Measurements from ENCODE around the gene GLMP.
"Not testable (repeated sequence)": the region's sequence is repeated elsewhere in the genome, so short reads cannot be mapped to it uniquely, and the experiment has no call there.

The GLMP gene, protein sequence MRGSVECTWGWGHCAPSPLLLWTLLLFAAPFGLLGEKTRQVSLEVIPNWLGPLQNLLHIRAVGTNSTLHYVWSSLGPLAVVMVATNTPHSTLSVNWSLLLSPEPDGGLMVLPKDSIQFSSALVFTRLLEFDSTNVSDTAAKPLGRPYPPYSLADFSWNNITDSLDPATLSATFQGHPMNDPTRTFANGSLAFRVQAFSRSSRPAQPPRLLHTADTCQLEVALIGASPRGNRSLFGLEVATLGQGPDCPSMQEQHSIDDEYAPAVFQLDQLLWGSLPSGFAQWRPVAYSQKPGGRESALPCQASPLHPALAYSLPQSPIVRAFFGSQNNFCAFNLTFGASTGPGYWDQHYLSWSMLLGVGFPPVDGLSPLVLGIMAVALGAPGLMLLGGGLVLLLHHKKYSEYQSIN

DNA sequence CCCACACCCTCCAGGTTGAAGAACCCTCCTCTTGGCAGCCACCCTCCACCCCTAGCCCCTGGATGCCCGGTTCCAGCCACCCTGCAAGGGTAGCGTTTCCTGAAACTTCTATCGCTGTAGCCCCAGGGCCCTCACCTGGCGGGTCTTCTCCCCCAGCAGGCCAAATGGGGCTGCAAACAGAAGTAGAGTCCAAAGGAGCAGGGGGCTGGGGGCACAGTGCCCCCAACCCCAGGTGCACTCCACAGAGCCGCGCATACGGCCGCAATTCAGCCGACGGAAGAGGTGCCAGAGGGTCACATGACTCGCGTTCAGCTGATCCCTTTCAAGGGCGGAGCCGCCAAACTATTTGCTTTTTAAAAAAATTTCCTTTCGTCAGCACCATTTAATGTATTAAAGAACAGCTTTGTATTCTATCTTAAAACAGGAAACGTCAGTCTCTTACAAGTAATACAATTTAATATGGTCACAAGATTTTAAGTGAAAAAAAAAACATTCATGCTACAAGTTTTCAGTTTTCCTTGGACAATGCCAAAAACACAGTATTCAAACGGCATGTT is at the start of gene GLMP:
GLMP (minus strand) TSS at position 289 of the 557 bp plus-strand sequence; CDS start at position 255, 34 bp downstream.
- DNase-seq, result peak; percentile 27

DNA sequence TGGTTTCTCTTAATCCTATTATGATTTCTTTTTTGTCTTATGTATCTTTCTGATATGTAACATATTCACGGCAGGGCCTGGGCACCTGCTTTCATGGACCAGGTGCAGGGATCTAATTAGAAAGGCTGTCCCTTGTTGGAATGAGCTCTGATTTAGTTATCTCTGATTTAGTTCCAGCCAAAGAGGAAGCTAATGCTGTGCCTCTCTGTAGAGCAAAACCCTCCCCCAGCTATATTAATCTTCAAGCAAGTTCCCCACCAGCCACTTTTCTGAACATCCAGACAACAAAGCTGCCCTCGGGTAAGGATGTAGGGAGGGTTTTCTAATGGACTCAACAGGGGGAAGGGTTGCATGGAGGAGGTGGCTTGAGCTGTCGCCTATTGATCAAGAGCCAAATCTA is 48.9 kb upstream of the GLMP start:
- no peak for DNase-seq

DNA sequence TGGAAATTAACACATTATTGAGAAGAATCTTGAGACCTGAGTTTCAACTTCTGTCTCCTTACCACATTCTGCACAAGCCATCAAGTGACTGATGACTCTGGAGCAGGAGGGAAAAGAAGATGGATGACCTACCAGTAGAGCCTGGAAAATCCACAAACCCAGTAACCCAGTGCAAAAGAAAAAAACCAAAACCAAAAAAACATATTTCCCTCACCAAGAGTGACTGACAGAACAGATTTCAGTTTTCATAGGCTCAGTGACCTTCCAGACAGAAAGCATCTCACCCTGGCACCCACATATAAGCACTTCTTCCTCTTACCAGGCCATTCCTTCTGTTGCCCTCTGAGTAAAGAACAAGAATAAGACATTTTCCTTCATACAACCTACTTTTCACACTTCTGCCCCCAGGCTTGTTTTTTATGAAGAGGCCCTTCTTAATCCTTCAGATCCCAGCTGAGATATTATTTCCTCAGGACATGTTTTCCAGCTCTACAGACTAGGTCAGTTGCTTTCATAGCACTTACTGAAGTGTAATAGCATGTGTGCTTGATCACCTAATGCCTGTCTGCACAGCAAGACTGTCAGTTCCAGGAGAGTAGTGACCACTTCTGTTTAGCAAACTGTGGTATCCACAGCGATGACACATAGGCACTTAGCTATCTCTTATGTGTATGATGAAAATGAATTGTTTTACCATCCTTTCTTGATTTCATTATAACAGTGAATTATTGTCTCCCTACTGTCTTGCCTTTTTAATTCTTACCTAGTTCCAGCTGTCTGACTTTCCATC is 46.9 kb upstream of the GLMP start:
- DNase-seq, result no peak

DNA sequence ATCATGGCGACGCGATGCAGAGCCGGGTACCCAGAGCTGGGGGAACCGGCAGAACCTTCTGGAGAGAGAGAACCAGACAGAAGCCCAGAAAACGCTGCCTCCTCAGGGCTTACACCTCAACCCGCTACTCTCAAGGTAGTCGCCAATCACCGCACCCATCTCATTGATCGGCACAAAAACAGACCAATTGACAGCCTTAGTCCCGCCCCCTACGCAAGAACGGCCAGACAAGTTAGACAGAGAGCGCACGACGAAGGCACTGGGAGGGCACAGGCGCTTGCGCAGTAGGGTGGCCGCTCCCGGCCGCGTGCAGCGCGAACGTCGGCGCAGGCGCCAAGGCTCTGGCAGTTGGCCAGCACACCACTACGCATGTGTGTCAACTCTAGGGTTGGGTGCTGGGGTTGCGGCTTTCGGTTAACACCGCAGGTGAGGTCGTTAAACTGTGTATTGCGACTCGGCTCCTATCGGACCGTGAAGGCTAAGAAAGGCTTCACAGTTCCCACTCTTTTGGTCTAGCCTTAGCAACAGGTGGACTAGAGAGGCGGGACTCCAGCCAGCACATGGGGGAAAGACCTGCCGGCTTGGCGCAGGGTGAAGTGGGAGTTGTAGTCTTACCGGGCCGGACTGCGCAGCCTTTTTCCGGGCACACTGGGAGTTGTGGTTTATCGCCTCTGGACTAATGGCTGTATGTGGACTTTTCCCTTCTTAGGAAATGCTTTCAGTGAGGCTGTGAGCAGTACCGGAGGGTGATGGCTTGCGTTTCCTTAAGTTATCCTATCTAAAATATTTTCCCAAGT is 42.9 kb upstream of the GLMP start, which contains the start of the genes CCT3 and TSACC:
CCT3 (minus strand) TSS at position 113 of the 797 bp plus-strand sequence; CDS start at position 5, 108 bp downstream.
TSACC (plus strand) TSS at position 347 of the 797 bp plus-strand sequence. CDS start 1,232 bp downstream, outside the sequence.
- DNase-seq, result peak; percentile 99

DNA sequence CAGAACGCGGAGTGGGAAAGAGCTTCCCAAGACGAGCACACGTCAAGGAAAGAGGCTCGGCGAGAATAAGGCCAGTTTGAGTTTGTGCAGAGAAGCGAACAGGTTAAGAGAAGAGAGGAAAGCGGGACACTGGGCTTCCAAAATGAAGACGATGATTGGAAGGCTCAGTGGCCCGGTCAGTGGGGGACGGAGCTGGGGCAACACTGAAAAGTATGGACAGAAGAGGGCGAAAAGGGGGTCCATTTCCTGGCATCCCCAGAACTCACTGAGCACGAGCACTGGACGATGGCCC is 42.4 kb upstream of the GLMP start:
- DNase-seq, result peak; percentile 23

DNA sequence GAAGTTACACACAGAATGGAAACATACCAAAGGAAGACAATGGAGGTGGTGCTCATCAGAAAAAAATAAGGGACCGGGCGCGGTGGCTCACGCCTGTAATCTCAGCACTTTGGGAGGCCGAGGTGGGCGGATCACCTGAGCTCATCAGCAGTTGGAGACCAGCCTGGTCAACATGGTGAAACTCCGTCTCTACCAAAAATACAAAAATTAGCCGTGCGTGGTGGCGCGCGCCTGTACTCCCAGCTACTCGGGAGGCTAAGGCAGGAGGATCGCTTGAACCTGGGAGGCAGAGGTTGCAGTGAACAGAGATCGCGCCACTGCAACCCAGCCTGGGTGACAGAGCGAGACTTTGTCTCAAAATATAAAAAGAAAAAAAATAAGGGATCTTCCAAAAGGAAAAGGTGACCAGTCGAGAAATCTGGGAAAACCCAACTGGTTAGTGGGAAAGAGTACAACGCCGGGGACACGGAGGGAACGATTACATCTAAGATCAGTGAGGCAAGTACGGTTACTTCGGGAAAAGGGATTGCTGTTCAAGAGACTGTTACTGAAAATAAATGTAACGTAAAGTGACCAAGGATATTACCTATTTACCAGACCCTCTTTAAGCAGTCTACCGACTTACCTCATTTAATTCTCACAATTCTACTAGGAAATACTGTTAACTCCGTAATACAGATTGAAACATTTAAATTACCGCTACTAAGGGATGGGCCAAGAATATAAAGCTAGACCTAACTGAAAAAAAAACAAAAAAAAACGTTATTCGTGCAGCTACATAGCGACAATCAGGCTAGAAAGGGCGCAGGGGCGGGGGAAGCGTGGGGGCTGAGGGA is 41.8 kb upstream of the GLMP start:
- no peak for DNase-seq

DNA sequence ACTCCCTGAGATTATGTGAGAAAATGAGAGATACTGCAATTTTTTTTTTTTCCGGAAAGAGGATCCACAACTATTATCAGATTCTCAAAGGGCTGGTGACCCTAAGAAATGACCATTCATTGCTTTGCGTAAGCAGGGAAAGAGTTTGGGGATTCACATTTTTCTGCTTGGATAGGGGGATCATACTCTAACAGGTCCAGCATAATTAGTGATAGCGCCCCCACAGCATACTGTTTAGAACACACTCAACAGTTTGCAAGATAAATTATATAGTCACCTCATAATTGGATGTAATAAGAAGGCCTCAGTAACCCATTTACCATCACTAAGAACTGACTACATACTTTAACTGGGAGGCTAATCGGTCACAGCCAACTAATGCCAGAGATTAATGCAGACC is 40.8 kb upstream of the GLMP start:
- no peak for DNase-seq

DNA sequence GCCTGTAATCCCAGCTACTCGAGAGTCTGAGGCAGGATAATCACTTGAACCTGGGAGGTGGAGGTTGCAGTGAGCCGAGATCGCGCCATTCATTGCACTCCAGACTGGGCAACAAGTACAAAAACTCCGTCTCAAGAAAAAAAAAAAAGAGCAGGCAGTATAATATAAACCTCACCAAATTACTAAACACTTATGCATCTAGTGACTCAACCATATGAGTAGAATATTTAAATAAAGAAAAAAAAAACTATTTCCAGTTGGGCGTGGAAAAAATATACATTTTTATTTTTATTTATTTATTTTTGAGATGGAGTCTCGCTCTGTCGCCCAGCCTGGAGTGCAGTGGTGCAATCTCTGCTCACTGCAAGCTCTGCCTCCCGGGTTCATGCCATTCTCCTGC is 27.7 kb upstream of the GLMP start:
- DNase-seq, result not testable (repeated sequence)

DNA sequence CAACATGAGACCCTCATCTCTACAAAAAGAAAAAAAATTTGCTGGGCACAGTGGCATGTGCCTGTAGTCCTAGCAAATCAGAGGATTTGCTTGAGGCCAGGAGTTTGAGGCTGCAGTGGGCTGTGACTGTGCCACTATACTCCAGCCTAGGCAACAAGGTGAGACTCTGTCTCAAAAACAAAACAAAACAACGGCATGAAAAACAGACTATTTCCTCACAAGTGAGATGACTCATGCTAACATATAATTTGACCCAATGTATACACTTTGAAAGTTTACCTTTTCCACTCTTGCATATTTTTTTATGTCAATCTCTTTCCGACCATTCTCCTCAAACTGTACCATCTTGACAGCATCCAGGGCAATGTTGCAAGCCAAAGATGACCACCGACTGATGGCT is 25.1 kb upstream of the GLMP start:
- no peak for DNase-seq

DNA sequence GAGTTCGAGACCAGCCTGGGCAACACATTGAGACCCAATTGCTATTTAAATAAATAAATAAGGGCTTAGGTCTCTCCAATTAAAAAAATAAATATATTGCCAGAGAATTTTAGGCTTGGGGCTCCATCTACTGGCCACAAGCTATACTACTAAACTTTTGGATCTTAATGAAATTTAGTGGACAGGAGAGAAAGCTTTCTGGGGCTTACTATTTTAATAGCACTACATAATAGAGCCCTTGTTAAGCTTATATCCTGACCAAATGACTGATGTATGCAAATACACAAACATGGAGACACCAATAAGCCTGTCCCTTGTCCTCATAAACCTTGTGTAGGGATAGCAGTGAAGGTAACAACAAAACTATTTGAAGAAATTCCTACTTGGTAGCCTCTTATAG is 24.2 kb upstream of the GLMP start:
- DNase-seq, result no peak

DNA sequence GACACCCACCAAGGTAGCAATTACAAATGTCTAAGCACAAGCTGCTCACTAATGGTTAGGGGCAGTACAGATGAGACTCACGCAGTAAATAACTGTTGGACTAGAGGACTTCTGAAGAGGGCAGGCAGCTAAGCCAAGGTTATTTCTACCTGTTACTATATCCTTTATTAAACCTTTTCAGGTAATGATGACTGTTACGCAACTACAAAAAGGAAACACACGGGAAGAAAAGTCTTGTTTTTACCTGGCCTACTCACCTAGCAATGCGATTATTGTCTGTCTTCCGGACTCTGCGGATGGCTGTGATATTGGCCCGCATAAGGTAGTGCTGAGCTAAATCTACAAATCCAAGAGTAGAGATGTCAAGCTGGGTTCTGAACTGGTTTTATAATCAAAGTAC is 21.4 kb upstream of the GLMP start:
- no peak for DNase-seq

DNA sequence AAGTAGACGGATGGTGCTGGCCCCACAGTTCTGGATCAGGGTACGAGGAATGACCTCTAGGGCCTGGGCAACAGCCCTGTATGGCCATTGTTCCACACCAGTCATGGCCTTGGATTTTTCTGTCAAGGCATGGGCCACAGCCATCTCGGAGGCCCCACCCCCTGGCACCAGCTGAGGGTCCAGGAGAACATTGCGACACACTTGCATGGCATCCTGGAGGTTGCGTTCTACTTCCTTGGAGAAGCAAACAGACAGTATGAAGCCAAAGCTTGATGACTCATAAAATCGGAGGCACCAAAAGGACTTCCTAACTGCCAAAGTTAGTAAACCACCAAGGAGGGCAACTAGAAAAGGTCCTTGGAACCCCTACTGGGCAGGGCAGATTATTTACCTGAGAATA is 15.5 kb upstream of the GLMP start:
- no peak for DNase-seq

DNA sequence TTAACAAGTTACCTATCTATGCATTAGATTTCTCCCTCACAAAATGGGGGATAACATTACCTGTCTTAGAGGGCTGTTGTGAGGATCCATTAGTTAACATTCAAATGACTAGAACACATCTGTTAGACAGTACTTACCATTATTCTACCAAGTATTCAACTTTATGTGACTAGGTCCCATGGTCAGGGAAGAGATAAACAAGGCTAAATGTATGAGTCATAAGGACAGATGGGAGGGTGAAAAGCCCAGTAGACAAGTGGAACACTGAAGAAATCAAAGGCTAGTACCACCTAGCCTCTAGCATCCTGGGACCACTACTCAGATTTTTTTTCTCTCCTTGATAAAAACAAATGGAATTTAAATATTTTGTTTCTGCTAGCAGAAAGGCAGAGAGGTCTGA is 12.6 kb upstream of the GLMP start:
- DNase-seq, result no peak

DNA sequence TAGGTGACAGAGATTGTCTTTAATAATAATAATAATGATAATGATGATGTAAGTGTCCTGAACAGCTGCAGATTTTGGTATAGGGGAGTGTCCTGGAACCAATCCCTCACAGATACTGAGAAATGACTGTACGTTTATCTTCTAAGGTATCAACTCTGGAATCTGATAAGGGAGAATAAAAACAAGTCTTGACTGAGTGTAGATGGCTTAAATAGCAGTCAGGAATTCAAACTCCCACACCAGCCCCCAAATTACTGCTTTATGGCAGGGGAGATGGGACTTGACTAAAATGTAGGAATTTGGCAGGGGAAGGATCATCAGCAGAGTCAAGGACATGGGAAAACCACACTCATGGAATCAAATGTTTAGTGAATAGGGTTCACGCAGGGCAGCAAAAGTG is 9.7 kb upstream of the GLMP start:
- no peak for DNase-seq

DNA sequence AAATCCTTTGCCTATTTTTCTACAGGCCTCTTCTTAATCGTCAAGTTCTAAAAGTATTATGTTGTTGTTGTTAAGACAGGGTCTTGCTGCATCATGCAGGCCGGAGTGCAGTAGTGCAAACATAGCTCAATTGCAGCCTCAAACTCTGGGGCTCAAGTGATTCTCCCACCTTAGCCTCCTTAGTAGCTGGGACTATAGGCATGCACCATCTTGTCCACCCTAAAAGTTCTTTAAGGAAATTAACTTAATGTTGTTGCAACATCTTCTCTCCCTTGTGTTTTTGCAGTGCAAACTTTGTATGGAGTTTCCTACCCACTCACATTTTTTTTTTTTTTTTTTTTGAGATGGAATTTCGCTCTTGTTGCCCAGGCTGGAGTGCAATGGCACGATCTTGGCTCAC is 7.8 kb upstream of the GLMP start:
- no peak for DNase-seq

DNA sequence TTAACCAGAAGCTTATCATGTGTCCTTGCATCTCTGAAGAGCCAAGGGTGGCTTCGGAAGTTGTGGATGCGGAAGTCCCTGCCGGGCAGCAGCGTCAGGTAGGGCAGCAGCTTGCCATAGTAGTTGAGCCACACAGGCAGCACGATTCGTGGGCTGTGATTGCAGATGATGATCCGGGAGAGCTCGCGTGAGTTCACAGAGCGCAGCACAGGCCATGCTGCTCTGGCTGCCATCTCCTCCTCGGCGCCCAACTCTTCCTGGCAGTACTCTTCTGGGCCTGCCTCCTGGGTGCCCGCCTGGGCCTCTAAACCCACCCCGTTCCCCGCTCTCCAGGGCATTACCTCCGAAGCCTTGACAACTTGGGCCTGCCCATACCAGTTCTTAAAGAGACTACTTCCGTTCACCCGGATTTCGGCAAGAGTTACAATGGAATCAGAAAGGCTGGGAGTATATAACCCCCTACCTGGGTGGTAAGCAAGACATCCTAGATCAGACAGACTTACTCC is 3.4 kb upstream of the GLMP start, which contains the start of gene VHLL:
VHLL (minus strand) TSS at position 456 of the 506 bp plus-strand sequence; CDS start at position 338, 118 bp downstream.
- no peak for DNase-seq

DNA sequence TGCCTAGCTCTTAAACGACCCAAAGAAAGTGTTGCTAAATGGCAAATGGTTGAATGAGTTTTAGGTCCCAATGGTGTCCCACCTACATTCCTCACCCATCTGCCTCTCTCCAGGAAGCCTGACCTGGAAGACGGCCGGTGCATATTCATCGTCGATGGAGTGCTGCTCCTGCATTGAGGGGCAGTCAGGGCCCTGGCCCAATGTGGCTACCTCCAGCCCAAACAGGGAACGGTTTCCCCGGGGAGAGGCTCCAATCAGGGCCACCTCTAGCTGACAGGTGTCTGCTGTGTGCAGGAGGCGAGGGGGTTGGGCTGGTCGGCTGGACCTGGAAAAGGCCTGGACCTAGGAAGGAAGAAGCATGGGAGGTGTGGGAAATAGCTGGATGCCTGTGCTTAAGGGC is 1.6 kb downstream of the GLMP start:
- DNase-seq, result no peak

DNA sequence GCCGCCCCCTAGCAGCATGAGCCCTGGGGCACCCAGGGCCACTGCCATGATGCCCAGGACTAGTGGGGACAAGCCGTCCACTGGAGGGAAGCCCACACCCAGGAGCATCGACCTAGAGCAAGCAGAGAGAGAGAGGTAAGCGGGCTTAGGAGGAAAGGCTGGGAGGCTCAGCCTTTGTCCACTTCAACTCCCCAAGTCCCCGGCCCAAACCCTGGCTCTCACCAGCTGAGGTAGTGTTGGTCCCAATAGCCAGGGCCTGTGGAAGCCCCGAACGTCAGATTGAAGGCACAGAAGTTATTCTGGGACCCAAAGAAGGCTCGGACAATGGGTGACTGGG is 2.4 kb downstream of the GLMP start:
- no peak for DNase-seq

DNA sequence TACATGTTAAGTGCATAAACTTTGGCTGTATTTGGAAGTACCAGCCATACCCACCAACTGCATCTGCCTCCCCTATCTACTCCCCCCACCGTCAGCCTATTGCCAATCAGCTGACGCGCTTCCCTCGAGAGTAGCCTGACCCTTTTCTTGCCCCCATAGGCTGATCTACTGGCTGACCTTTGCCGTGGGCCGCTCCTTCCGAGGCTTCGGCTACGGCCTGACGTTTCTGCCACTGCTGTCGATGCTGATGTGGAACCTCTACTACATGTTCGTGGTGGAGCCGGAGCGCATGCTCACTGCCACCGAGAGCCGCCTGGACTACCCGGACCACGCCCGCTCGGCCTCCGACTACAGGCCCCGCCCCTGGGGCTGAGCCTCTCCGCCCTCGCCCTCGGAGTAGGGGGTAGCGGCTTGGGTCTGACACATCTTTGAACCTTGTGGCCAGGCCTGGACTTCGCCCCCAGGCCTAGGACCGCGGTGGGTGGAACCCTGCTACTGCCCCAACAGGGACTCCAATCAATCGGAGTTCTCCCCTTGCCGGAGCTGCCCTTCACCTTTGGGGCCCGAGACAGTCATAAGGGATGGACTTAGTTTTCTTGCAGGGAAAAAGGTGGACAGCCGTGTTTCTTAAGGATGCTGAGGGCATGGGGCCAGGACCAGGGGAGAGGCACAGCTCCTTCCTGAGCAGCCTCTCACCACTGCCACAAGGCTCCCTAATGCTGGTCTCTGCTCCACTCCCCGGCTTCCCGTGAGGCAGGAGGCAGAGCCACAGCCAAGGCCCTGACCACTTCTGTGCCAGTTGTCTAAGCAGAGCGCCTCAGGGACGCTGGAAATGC is 4.0 kb downstream of the GLMP start:
- DNase-seq, result no peak

DNA sequence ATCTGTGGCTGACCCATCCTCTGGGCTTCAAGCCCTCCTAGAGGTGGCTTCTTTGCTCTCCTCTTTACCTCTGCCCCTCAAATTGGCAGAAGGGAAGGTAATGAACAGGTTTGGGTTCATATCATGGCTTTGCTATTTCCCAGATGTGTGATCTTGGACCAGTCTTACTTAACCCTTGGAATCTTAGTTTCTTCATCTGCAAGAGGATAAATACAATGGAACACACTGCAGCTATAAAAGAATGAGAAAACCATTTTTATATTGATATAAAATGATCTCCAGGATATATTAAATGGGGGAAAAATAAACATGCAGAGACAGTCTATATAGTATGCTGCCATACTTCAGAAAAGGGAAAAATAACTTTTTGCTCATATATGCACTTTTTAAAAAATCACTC is 5.6 kb downstream of the GLMP start:
- DNase-seq, result no peak

DNA sequence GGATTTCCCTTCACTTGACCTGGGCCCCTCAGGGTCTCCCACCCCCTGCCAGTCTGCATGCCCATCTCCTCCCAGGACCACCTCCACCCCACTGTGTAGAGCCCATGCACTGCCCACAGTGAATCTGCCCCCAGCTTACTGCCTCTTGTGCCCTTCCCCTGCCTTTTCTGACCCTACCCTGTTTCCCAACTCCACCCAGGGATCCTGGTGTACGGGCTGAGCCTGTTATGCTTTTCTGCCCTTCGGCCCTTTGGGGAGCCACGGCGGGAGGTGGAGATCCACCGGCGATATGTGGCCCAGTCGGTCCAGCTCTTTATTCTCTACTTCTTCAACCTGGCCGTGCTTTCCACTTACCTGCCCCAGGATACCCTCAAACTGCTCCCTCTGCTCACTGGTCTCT is 9.4 kb downstream of the GLMP start:
- no peak for DNase-seq
